Measurements from ENCODE around the gene GPR137B.
"Not testable (repeated sequence)": the region's sequence is repeated elsewhere in the genome, so short reads cannot be mapped to it uniquely, and the experiment has no call there.

Gene GPR137B

DNA sequence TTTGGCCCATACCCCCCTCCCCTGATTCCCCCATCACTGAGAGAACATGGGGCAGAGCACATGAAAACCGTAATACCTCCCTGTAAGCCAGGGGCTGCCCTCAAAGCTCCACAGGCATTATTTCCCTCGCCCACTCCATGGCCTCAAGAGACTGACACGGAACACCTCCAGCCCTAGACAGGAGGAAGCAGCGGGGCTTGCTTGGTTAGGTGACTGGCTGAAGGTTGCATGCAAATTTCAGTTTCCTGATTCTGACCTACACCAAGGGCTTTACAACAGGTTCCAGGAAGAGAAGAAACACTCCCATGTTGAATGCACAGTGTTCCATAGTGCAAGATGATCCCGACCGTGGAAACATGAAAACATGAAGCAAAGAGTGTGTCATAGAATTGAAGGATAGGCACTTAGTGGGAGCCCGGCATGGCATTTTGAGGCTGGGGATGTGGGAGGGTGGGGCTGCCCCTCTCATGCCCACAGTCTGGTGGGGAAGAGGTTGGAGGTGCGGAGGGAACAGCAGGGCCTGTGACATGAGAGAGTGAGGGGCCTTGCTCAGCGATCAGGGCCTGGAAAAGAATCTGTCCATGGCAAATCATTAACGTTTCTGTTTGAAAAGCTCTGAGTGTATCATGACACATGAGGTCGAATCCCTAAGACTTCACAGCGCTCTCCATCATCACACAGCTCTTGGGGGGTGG, 33.5 kb downstream of the GPR137B start:
- no peaks in the 10 kb centered on the region for H3K27me3 Mint-ChIP-seq
- no peak overlapping the region for H3K27ac Mint-ChIP-seq
- peaks cover 6% of the 10 kb centered on the region for H3K36me3 Mint-ChIP-seq
- H3K4me3 Mint-ChIP-seq: no peak overlapping the region
- H3K4me1 Mint-ChIP-seq (ENCODE audit: low read depth): no peaks in the 10 kb centered on the region
- H3K9me3 Mint-ChIP-seq (ENCODE audit: low read depth): no peaks in the 10 kb centered on the region

DNA sequence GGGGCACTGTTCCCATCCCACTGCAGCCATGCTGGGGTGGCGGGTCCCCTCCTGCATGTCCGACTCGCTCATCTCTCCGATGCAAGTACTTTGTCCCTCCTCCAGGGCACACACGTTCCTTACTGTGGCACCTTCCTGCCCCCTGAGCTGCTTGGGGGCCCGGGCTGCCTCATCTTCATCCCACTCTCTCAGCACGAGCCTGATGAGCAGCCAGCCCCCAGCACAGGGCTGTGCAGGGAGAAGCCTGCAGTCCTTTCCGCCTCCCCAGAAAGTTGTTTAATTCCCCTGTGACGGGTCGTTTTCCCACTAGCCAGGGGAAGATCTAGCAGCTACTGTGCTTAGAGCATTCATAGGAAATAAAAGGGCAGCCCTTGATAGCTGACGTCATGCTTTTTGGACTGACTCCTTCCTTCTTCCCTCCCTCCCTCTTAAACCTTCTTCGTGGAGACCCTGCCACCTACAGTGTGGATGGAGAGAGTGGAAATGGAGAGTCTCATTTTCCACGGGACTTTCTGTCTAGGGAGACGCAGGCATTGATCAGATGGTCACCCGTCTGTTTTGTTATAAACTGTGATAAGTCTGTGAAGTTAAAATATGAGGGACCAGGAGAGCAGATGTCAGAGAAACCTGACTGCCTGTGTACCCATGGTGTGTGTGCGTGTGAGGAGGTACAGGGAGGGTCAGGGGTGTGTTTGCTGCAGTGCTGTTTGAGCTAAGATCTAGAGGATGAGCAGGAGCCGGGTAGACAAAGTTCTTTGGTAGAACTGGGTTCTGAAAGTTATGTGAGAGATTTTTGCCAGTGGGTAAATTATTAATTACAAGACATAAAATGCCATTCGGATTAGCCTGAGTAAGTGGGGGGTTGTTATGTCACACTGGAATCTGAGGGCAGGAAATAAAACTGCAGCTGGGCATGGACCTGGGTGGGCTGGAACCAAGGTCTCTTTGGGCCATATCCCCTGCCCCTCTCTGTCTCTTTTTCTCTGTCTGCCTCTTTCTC, 34.3 kb downstream of the GPR137B start:
- H3K9me3 Mint-ChIP-seq (ENCODE audit: low read depth): no peaks in the 10 kb centered on the region
- peaks cover 6% of the 10 kb centered on the region for H3K36me3 Mint-ChIP-seq
- no peaks in the 10 kb centered on the region for H3K4me1 Mint-ChIP-seq (ENCODE audit: low read depth)
- no peaks in the 10 kb centered on the region for H3K27me3 Mint-ChIP-seq
- no peak overlapping the region for H3K27ac Mint-ChIP-seq
- no peak overlapping the region for H3K4me3 Mint-ChIP-seq

DNA sequence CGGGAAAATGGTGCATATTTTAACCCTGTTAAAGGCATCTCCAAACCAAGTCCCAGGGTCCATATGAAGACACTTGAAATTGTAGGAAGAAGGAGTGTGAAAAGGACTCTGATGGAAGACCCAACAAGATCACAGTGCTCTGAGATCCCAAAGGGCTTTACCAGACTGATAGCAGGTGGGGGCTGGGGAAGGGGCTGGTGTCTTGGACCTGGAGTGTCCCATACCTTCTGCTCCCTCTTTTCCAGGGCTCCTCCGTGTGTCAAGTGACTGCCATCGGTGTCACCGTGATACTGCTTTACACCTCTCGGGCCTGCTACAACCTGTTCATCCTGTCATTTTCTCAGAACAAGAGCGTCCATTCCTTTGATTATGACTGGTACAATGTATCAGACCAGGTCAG, 37.3 kb downstream of the GPR137B start:
- no peaks in the 10 kb centered on the region for H3K4me1 Mint-ChIP-seq (ENCODE audit: low read depth)
- no peaks in the 10 kb centered on the region for H3K9me3 Mint-ChIP-seq (ENCODE audit: low read depth)
- H3K27ac Mint-ChIP-seq: no peak overlapping the region
- H3K27me3 Mint-ChIP-seq: no peaks in the 10 kb centered on the region
- H3K4me3 Mint-ChIP-seq: no peak overlapping the region
- H3K36me3 Mint-ChIP-seq: peaks cover 12% of the 10 kb centered on the region

GRCh38 chr1:236181059-236181458, 38.7 kb downstream of the GPR137B start:
- Mint-ChIP-seq H3K27me3 (no peaks in the 10 kb centered on the region), H3K9me3 (ENCODE audit: low read depth) (no peaks in the 10 kb centered on the region), H3K36me3 (peaks cover 21% of the 10 kb centered on the region), H3K4me1 (ENCODE audit: low read depth) (peaks cover 3% of the 10 kb centered on the region), H3K4me3 (no peak overlapping the region), H3K27ac (no peak overlapping the region)

- Mint-ChIP-seq H3K4me1 (ENCODE audit: low read depth) (peaks cover 3% of the 10 kb centered on the region), H3K27ac (no peak overlapping the region), H3K4me3 (no peak overlapping the region), H3K9me3 (ENCODE audit: low read depth) (peaks cover 19% of the 10 kb centered on the region), H3K36me3 (peaks cover 57% of the 10 kb centered on the region), H3K27me3 (no peaks in the 10 kb centered on the region)
Measured at GRCh38 chr1:236185687-236186086, 43.3 kb downstream of the GPR137B start.

DNA sequence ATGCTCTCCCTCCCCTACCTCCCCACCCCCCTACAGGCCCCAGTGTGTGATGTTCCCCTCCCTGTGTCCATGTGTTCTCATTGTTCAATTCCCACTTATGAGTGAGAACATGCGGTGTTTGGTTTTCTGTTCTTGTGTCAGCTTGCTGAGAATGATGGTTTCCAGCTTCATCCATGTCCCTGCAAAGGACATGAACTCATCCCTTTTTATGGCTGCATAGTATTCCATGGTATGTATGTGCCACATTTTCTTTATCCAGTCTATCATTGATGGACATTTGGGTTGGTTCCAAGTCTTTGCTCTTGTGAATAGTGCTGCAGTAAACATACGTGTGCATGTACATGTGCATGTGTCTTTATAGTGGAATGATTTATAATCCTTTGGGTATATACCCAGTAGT, 44.1 kb downstream of the GPR137B start:
- not testable (repeated sequence) for H3K4me1 Mint-ChIP-seq (ENCODE audit: low read depth); H3K27ac Mint-ChIP-seq; H3K4me3 Mint-ChIP-seq; H3K27me3 Mint-ChIP-seq
- Mint-ChIP-seq H3K9me3 (ENCODE audit: low read depth) (peaks cover 23% of the 10 kb centered on the region), H3K36me3 (peaks cover 61% of the 10 kb centered on the region)

GRCh38 chr1:236188084-236188483, 45.7 kb downstream of the GPR137B start:
- H3K9me3 Mint-ChIP-seq (ENCODE audit: low read depth): peaks cover 23% of the 10 kb centered on the region

DNA sequence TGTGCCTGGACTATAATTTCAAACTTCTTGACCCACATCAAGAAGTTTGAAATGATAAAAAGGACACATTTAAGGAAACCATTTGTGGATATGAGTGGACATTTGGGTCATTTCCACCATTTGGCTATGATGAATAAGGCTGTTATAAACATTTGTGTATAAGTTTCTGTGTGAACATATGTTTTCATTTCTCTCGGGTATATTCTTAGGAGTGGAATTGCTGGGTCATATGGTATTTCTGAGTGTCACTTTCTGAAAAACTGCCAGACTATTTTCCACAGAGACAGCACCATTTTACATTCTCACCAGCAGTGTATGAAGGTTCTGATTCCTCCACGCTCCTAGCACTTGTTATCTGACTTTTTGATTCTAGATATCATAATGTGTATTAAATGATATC, 50.8 kb downstream of the GPR137B start:
- Mint-ChIP-seq H3K4me3 (no peak overlapping the region), H3K36me3 (peaks cover 74% of the 10 kb centered on the region), H3K4me1 (ENCODE audit: low read depth) (no peaks in the 10 kb centered on the region), H3K27me3 (no peaks in the 10 kb centered on the region), H3K9me3 (ENCODE audit: low read depth) (peaks cover 37% of the 10 kb centered on the region), H3K27ac (no peak overlapping the region)

More at GRCh38 chr1:236188084-236188483, 45.7 kb downstream of the GPR137B start:
- H3K27ac Mint-ChIP-seq; H3K4me1 Mint-ChIP-seq (ENCODE audit: low read depth); H3K4me3 Mint-ChIP-seq; H3K27me3 Mint-ChIP-seq: not testable (repeated sequence)
- H3K36me3 Mint-ChIP-seq: peaks cover 65% of the 10 kb centered on the region

- Mint-ChIP-seq H3K9me3 (ENCODE audit: low read depth) (peaks cover 56% of the 10 kb centered on the region), H3K4me1 (ENCODE audit: low read depth) (no peaks in the 10 kb centered on the region), H3K4me3 (no peak overlapping the region), H3K27me3 (no peaks in the 10 kb centered on the region), H3K27ac (no peak overlapping the region), H3K36me3 (peaks cover 75% of the 10 kb centered on the region)
Measured at GRCh38 chr1:236200925-236201324, 58.6 kb downstream of the GPR137B start.

- no peaks in the 10 kb centered on the region for H3K27me3 Mint-ChIP-seq
- H3K36me3 Mint-ChIP-seq: peaks cover 77% of the 10 kb centered on the region
- H3K4me1 Mint-ChIP-seq (ENCODE audit: low read depth): no peaks in the 10 kb centered on the region
- H3K9me3 Mint-ChIP-seq (ENCODE audit: low read depth): peaks cover 53% of the 10 kb centered on the region
- H3K27ac Mint-ChIP-seq: no peak overlapping the region
- no peak overlapping the region for H3K4me3 Mint-ChIP-seq
Measured at GRCh38 chr1:236201786-236202185, 59.4 kb downstream of the GPR137B start.

GRCh38 chr1:236204039-236204438, 61.7 kb downstream of the GPR137B start:
- Mint-ChIP-seq H3K27me3 (no peaks in the 10 kb centered on the region), H3K4me1 (ENCODE audit: low read depth) (no peaks in the 10 kb centered on the region), H3K4me3 (no peak overlapping the region), H3K36me3 (peaks cover 60% of the 10 kb centered on the region), H3K27ac (no peak overlapping the region), H3K9me3 (ENCODE audit: low read depth) (peaks cover 41% of the 10 kb centered on the region)

GRCh38 chr1:236204656-236205055, 62.3 kb downstream of the GPR137B start:
- no peaks in the 10 kb centered on the region for H3K4me1 Mint-ChIP-seq (ENCODE audit: low read depth)
- H3K36me3 Mint-ChIP-seq: peaks cover 56% of the 10 kb centered on the region
- no peaks in the 10 kb centered on the region for H3K27me3 Mint-ChIP-seq
- H3K4me3 Mint-ChIP-seq: no peak overlapping the region
- no peak overlapping the region for H3K27ac Mint-ChIP-seq
- H3K9me3 Mint-ChIP-seq (ENCODE audit: low read depth): peaks cover 35% of the 10 kb centered on the region

- no peaks in the 10 kb centered on the region for H3K27me3 Mint-ChIP-seq
- H3K36me3 Mint-ChIP-seq: peaks cover 43% of the 10 kb centered on the region
- H3K4me1 Mint-ChIP-seq (ENCODE audit: low read depth): no peaks in the 10 kb centered on the region
- H3K4me3 Mint-ChIP-seq: no peak overlapping the region
- H3K9me3 Mint-ChIP-seq (ENCODE audit: low read depth): peaks cover 23% of the 10 kb centered on the region
- no peak overlapping the region for H3K27ac Mint-ChIP-seq
Measured at GRCh38 chr1:236206548-236206947, 64.2 kb downstream of the GPR137B start.

DNA sequence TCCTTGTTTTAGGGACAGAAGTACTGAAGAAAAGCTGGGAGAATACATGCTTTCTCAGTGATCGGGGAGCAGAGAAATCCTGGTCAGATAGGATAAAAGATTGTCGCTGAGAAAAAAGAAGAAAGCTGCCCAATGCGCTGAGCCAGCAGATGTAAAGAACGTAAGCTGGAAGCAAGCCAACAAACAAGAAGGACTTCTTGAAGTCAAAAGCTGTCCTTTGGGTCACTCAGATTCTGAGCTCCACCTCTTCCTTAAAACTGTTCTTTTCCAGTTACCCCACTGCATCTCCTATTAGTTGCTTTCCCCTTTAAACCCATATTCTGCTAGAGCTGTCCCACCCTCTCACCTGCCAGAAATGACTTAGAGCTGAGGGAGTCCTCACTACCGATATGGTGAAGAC, 64.8 kb downstream of the GPR137B start:
- Mint-ChIP-seq H3K27ac (no peak overlapping the region), H3K36me3 (peaks cover 41% of the 10 kb centered on the region), H3K4me3 (no peak overlapping the region)

GRCh38 chr1:236207569-236207968, 65.2 kb downstream of the GPR137B start:
- Mint-ChIP-seq H3K36me3 (peaks cover 41% of the 10 kb centered on the region), H3K27me3 (no peaks in the 10 kb centered on the region), H3K4me1 (ENCODE audit: low read depth) (no peaks in the 10 kb centered on the region), H3K9me3 (ENCODE audit: low read depth) (peaks cover 16% of the 10 kb centered on the region), H3K27ac (no peak overlapping the region), H3K4me3 (no peak overlapping the region)

More for the DNA sequence above, 64.8 kb downstream of the GPR137B start:
- Mint-ChIP-seq H3K4me1 (ENCODE audit: low read depth) (no peaks in the 10 kb centered on the region), H3K9me3 (ENCODE audit: low read depth) (peaks cover 17% of the 10 kb centered on the region), H3K27me3 (no peaks in the 10 kb centered on the region)

Measured in activated naive CD8-positive, alpha-beta T cell (primary cell).